GM21390 (cell line): ENCODE measurements around the gene EYA3.

Source experiments
- ATAC-seq: cut with Tn5 transposase; IDR thresholded peaks from one replicate; pipeline ENCODE4 v1.9.1; 2021; ENCODE audit not compliant: unreplicated experiment

EYA3 gene, protein sequence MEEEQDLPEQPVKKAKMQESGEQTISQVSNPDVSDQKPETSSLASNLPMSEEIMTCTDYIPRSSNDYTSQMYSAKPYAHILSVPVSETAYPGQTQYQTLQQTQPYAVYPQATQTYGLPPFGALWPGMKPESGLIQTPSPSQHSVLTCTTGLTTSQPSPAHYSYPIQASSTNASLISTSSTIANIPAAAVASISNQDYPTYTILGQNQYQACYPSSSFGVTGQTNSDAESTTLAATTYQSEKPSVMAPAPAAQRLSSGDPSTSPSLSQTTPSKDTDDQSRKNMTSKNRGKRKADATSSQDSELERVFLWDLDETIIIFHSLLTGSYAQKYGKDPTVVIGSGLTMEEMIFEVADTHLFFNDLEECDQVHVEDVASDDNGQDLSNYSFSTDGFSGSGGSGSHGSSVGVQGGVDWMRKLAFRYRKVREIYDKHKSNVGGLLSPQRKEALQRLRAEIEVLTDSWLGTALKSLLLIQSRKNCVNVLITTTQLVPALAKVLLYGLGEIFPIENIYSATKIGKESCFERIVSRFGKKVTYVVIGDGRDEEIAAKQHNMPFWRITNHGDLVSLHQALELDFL

DNA sequence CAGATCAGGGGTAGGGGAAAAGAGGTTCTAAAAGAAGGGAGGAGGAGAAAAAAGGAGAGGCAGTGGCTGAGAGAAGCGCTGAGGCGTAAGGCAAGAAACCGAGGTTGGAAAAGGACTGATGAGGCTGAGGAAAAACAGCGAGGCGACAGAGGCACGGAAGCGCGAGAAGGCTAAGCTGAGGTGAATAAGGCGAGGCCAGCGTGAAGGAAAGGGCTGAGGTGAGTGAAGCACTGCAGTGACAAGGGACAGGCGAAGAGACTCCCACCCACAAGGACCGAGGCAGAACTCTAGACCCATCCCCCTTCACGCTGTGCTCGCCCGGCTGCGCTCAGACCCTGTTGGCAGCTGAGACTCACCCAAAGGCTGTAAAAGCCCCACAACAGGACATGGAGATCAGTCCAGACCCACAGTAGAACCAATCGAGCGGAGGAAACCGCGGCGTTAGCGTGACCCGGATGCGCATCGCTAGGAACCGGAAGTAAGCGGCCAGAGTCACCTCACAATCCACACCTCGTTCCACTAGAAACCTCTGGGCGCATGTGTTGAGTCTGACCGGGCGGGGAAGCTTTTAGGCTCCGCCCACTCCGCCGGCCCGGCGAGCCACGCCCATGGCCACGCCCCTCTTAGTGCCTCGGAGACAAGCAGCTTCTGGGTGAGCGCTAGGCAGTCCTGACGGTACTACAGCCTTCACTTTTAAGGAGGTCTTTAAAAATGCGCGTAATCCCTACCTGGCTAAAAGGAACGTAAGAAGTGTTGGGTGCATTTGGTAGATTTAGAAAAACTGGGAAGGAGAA is at the start of gene EYA3:
Gene EYA3, minus strand, starts transcription at position 443 of the 794 bp plus-strand sequence. CDS start 30,584 bp downstream, outside the sequence.
- peak; percentile 92 for ATAC-seq

DNA sequence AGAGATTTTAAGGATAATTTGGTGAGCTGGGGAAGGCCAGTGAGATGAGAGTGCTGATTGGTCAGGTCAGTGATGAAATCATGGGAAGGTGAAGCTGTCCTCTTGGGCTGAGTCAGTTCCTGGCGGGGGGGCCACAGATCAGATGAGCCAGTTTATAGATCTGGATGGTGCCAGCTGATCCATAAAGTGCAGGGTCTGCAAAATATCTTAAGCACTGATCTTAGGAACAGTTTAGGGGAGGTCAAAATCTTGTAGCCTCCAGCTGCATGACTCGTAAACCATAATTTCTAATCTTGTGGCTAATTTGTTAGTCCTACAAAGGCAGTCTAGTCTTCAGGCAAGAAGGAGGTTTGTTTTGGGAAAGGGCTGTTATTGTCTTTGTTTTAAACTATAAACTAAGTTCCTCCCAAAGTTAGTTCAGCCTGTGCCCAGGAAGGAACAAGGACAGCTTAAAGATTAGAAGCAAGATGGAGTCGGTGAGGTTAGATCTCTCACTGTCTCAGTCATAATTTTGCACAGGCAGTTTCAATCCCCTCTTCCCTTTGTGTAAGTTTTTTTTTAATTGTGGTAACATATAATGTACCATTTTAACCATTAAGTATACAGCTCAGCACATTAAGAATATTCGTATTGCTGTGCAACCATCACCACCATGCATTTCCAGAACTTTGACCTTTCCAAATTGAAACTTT is 48.7 kb upstream of the EYA3 start:
- no peak for ATAC-seq

DNA sequence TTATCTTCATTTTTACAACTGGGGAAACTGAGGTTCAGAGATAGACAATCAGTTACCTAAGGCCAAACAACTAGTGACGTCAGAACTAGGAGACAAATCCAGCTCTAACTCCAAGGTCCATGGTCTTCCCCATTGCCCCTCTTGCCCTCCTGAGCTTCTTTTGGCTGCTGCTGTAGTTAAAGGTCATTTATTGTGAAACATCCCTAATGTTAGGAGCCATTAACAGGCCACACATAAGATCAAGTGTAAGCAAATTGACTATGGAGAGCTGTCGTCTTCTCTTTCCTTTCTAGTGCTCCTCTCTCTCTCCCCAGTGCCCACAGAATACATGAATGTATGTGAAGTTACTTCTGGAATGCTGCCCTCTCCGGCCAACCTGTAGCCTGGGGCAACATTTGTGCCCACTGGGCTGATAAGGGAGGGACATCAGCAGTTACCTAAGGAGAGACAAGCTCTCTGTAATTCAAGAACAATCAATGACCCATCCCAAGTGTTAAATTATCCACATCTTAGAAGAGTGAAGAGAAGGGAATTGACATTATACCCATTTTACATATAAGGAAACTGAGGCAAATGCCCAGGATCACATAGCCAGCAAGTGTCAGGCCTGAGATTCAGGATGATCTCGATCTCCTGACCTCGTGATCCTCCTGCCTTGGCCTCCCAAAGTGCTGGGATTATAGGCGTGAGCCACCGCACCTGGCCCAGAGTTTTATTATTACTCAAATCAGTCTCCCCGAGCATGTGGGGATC is 47.9 kb upstream of the EYA3 start:
- no peak for ATAC-seq

DNA sequence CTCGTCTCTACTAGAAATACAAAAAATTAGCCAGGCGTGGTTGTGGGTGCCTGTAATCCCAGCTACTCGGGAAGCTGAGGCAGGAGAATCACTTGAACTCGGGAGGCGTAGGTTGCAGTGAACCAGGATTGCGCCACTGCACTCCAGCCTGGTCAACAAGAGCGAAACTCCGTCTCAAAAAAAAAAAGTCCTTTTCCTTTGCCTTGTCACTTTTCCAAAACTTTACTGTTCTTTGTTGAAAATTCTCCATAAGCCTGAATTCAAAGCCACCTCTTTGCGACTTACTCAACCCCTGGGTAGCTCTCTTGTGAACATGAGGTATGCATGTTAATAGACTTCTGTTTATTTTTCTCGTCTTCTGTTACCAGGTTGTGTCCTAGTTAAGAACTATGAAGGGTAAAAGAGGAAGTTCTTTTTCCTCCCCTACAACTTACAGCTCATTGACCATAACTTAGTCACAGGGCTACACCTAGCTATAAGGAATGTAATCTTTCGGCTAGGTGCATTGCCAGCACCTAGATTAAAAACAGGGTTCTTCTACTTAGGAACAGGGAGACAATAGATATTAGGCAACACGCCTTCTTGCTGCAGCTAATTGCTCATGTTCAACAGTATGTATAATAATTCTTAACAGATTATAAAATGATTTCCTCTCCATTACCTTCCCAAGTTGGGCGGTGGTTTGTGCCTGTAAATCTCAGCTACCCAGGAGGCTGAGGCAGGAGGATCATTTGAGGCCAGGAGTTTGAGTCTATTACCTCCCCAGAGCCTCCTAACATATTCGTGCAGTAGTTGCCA is 47.2 kb upstream of the EYA3 start:
- ATAC-seq, result no peak

DNA sequence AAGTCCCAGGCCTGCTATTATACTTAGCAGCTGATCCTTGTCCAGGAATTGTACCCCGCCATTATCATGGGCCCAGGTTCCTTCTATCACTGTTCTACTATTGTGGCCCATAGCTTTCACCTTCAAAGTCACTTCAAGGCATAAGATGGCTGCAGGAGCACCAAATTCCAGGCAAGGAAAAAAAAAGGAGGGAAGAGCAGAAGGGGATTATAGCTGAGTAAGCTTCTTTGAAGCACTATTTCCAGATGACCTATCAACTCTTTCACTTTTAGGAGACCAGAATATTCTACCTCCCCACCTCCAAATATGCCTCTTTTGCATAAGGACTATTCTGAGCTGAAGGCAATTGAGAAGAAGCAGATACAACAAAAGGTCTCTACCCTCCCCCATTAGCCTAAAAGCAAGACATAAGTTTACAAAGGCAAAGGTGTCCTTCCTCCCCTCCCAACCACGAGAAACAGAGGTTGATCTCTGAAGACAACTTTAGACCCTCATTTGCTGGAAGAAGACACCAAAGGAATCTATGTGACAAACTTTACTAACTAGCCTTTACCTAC is 46.3 kb upstream of the EYA3 start:
- ATAC-seq, result no peak

DNA sequence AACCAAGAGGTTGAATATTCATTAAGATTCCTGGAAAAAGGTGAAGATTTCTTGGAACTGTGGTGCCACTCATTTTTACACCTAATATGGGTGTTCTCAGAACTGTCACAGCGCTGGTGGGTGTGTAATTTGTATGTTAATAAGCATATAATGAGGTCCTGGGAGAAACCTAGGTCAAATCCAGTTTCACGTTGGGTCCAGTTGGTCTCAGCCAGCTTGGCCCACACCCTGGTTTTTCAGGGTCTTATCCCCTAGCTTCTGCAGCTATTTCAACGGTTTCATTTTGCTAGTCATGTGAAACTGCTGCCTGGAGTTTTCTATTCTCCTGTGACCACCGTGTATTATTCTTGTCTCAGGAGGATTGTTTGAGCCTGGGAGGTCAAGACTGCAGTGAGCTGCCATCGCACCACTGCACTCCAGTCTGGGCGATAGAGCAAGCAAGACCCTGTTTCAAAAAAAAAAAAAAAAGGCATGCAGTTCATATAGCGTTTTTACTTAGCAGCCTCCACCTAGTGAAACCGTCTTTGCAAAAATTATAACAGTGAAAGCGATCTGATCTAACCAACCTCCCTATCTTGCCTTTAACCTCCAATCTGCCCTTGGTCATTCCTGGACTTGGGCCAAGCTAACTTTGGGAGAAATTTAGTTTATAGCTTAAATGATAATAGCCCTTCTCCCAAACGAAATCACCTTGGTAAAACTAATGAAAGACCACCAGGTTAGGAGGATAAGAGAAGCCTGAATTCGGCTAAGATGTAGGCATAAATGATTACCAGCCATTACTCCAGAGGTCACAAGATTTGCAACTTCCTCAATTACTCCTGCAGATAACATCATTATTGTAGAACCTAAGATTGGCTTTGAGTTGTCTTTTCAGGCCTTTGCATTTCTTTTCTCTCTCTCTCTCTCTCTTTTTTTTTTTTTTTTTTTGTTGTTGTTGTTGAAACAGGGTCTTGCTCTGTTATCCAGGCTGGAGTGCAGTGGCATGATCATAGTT is 44.1 kb upstream of the EYA3 start:
- no peak for ATAC-seq

DNA sequence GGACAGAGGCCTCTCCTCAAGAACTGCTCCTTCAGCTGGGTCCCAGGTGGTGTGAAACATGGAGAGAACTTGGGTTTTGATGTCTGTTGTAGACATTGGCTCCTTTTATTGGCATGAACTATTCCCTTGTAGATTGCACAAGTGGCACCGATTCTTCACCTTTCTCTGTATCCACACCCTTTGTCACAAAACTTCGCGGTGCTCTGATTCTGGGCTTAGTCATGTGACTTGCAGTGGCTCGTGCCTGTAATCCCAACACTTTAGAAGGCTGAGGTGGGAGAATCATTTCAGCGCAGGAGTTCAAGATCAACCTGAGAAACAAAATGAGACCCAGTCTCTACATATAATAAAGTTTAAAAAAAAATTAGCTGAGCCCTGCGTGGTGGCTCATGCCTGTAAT is 42.5 kb upstream of the EYA3 start:
- ATAC-seq, result no peak

DNA sequence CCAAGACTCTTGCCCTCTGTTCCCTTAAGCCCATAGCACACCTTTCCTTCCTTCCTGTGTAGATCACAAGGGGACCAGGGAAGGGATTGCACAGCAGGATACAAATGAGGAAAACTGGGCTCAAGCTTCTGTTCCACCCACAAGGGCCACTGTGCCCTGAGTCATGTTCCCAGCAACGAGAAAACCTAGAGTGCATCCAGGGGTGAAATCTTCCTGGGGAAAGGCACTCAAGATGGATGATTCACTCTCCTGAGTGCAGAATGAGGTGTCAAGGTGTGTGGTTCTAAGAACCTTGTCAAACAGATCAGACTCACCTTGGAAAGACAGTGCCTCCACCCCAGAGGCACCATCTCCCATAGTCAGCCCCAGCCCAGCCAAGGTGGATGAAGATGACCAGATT is 40.7 kb upstream of the EYA3 start:
- ATAC-seq, result no peak

DNA sequence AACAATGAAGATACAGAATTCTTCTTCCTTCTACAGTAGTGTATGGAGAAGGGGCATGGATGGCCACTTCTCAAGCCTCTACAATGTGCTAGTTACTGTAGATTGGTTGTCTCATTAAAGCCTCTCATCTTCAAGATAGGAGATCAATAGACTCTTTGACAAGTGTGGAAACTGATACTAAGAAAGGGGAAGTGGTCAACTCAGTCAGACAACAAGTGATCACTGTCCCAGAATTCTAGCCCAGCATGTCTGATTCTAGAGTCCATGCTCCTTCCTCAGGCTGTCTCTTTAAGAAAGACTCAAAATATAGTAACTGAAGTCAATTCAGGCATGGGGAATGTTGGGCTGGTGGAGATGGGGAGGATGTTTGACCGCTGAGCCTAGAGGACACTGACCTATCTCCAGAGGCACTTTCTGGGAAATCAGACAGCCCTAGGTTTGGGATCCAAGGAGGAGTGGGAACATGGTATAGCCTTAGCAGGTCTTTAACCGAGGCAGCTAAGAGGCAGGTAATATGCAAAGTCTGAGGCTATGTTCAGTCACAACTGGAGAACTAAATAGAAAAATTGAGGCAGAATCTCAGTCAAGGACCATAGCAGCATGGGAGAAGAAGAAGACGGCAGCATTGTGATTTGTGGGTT is 39.3 kb upstream of the EYA3 start:
- ATAC-seq, result peak; percentile 81

DNA sequence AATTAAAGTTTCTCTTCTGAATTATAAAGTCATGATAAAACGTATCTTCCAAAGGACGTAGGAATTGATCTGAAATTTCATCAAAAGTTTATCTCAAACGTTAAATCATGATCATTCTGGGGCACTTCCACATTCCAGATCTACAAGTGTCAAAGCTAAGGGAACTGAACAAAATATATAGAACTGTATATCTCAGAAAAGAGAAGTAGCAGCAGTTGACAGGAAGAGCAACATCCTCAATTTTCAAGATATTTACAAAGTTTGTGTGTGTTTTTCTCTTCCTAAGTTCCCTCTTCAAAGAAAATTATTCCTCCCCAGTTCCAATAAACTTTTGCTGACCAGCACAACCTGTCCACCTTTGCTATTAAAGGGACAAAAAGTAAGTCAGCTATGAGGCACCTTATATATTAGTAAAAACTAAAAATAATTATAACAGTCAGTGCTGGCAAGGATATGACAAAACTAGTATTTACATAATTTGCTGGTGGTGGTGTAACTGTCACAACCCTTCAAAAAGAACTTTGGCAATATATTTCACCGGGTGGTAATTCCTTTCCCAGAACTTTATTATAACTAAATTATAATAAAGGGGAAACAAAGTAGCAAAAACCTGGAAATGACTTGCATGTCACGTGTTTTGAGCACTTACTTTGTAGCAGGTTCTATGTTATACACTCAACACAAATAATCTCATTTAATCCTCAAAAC is 38.5 kb upstream of the EYA3 start:
- no peak for ATAC-seq

DNA sequence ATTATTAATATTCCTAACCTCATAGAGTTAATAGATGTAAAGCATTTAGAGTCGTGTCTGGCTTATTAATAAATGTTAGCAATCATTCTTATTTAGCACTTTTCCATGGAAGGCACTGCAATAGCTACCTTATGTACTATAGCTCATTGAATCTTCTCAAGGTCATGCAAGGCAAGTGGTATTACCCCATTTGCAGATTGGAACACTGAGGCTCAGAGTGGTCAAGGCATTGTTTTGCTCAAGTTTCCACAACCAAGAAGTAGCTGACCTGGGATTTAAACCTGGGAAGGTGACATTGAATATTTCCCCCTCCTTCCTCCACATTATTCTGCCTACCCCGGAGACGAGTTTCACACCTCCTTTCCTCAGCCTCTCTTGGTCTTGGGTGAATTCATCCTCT is 37.8 kb upstream of the EYA3 start:
- ATAC-seq, result no peak

DNA sequence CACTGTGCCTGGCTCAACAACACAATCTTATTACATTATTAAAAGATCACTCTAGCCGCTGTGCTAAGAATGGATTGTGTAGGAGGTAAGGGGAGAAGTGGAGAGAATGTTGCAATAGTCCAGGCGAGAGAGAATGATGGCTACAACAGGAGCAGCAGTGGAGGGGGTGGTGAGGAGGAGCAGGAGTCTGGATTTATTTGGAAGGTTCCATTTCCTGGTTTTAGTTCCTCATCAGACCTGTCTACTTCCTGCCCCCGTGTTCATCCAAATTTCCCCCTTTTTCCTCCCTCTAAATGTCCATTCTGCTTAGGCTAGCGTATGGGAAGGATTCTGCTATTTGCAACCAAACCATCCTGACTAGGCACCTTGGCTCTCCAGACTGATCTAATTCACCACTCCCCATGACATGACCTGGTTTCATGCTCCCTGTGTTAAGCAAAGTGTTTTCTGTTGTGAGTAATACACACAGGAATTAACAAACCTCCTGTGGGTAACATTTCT is 35.1 kb upstream of the EYA3 start:
- no peak for ATAC-seq

DNA sequence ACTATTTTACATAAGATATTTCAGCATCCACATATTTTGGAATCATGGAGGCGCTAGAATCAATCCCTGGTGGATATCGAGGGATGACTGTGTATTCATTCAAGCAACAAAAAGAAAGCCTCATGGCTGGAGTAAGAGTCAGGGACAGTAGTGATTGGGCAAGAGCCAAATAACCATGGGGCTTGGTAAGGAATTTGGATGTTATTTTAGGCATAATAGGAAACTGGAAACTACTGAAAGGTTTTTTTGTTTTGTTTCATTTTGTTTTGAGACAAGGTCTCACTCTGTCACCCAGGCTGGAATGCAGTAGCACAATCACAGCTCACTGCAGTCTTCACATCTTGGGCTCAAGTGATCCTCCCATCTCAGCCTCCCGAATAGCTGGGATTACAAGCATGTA is 33.8 kb upstream of the EYA3 start:
- ATAC-seq, result no peak

DNA sequence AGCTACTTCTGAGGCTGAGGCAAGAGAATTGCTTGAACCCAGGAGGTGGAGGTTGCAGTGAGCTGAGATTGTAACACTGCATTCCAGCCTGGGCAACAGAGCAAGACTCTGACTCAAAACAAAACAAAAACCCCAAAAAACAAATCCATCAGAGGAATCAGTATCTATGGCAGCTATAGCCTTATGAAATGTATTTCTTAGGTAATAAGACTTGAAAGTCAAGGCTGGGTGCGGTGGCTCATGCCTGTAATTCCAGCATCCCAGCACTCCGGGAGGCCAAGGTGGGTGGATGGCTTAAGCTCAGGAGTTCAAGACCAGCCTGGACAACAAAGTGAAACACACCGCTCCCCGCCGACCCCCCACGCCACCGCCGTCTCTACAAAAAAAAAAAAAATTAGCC is 31.1 kb upstream of the EYA3 start:
- ATAC-seq, result no peak

DNA sequence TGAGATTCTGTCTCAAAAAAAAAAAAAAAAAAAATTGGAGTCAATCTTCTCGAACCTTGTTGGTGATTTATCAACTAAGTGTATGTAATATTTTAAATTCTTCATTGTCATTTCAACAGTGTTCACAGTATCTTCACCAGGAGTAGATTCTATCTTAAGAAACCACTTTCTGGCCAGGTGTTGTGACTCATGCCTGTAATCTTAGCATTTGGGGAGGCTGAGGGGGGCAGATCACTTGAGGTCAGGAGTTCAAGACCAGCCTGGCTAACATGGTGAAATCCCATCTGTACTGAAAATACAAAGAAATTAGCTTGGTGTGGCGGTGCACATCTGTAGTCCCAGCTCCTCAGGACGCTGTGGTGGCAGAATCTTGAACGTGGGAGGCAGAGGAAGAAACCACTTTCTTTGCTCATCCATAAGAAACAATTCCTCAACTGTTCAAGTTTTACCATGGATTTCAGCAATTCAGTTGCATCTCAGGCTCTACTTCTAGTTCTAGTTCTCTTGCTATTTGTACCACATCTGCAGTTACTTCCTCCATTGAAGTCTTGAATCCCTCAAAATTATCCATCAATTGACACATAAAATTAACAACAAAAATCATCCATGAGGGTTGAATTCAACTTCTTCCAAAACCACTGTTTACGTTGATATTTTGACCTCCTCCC is 30.4 kb upstream of the EYA3 start:
- no peak for ATAC-seq

DNA sequence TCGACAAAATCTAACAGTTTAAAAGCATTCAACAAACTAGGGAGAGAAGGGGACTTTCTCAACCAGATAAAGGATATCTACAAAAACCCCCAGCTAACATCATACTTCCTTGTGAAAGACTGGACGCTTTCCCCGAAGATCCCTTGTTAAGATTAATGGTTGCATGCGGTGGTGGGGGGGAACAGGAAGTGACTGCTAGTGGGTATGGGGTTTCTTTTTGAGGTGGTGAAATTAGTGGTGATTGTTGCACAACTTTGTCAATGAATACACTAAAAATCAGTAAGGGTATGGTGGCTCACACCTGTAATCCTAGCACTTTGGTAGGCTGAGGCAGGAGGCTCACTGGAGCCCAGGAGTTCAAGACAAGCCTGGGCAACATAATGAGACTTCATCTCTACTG is 26.9 kb upstream of the EYA3 start:
- no peak for ATAC-seq

DNA sequence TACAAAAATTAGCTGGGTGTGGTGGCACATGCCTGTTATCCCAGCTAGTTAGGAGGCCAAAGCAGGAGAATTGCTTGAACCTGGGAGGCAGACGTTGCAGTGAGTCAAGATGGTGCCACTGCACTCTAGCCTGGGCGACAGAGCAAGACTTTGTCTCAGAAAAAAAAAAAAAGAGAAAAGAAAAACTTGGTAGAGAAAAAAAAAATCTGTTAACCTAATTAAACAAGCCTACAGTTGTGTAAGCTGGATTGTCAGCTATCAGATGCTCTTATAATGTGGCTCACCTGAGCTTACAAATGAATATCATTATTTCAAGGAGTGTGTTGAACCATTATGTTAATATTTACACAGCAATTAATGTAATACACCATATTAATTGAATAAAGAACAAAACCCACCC is 26.4 kb upstream of the EYA3 start:
- no peak for ATAC-seq
